ENCODE results near the gene CERS6.

Gene CERS6

DNA sequence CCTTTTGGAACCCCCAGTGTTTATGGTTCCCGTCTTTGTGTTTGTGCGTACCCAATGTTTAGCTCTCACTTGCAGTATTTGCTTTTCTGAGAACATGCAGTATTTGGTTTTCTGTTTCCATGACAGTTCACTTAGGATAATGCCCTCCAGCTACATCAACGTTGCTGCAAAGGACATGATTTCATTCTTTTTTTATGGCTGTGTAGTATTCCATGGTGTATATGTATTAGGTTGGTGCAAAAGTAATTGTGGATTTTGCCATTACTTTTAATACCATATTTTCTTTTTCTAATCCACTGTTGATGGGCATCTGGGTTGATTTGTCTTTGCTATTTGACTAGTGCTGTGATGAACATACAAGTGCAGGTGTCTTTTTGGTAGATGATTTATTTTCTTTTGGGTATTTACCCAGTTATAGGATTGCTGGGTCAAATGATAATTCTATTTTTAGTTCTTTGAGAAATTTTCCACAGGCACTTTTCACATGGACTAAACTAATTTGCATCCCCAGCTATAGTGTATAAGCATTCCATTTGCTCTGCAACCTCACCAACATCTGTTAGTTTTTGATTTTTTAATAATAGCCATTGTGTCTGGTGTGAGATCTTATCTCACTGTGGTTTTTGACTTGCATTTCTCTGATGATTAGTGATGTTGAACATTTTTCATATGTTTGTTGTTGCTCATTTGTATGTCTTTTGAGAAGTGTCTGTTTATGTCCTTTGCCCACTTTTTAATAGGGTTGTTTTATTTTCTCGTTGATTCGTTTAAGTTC, 63.6 kb downstream of the CERS6 start:
- no peaks in the 10 kb centered on the region for H3K27me3 Mint-ChIP-seq
- peaks cover 61% of the 10 kb centered on the region for H3K4me1 Mint-ChIP-seq (ENCODE audit: low read depth)
- H3K9me3 Mint-ChIP-seq (ENCODE audit: low read depth), result no peaks in the 10 kb centered on the region
- peak overlapping the region; percentile 22 for H3K27ac Mint-ChIP-seq
- no peaks in the 10 kb centered on the region for H3K36me3 Mint-ChIP-seq
- H3K4me3 Mint-ChIP-seq, result no peak overlapping the region

DNA sequence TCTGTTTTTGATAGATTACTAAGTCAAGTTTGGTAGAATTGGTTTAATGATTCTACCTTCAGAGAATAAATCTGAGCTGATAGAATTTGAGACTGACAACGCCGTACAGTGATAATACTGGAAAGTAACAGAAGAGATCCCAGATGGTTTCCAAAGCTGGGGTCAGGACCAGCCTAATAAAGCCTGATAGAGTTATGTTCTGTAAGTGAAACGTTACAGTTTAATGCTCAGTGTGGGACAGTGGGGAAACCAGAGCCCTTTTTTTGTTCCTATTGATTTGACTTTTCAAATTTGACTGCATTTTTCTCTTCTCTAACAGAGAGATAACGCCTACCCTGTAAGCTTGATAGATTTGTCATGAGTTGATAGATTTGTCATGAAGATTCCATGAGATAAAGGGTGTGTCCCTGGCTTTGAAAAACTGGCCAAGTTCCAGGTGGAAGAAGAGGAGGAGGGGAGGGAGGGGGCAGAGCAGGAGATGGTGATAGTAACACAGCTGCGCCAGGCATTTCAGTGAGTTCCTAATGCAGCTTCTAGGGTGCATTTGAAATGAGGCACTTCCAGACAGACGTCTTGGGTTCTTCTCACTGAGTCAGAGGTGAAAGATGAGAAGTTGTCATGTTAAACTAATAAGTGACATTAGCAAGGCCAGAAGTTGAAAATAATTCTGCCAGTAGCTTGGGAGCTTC, 65.1 kb downstream of the CERS6 start:
- Mint-ChIP-seq H3K27me3 (no peaks in the 10 kb centered on the region), H3K4me1 (ENCODE audit: low read depth) (peaks cover 59% of the 10 kb centered on the region), H3K36me3 (no peaks in the 10 kb centered on the region), H3K27ac (peak overlapping the region; percentile 55), H3K4me3 (no peak overlapping the region), H3K9me3 (ENCODE audit: low read depth) (no peaks in the 10 kb centered on the region)

DNA sequence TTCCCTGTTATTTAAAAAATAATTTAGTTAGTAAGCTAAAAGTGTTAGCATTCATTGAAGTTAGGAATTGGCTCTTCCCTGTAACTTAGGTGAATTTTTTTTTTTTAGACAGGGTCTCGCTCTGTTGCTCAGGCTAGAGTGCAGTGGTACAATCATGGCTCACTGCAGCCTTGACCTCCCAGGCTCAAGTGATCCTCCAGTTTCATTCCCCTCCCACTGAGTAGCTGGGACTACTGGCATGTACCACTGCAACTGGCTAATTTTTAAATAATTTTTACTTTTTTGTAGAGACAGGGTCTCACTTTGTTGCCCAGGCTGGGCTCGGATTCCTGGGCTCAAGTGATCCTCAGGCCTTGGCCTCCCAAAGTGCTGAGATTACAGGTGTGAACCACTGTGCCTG, 66.4 kb downstream of the CERS6 start:
- no peak overlapping the region for H3K4me3 Mint-ChIP-seq
- no peak overlapping the region for H3K27ac Mint-ChIP-seq
- no peaks in the 10 kb centered on the region for H3K27me3 Mint-ChIP-seq
- no peaks in the 10 kb centered on the region for H3K9me3 Mint-ChIP-seq (ENCODE audit: low read depth)
- no peaks in the 10 kb centered on the region for H3K36me3 Mint-ChIP-seq
- H3K4me1 Mint-ChIP-seq (ENCODE audit: low read depth), result peaks cover 53% of the 10 kb centered on the region

GRCh38 chr2:168524005-168524404, 67.9 kb downstream of the CERS6 start:
- Mint-ChIP-seq H3K27ac (no peak overlapping the region), H3K36me3 (no peaks in the 10 kb centered on the region), H3K4me1 (ENCODE audit: low read depth) (peaks cover 57% of the 10 kb centered on the region), H3K9me3 (ENCODE audit: low read depth) (no peaks in the 10 kb centered on the region), H3K27me3 (no peaks in the 10 kb centered on the region), H3K4me3 (no peak overlapping the region)

- Mint-ChIP-seq H3K4me1 (ENCODE audit: low read depth) (peaks cover 62% of the 10 kb centered on the region), H3K27me3 (no peaks in the 10 kb centered on the region), H3K9me3 (ENCODE audit: low read depth) (no peaks in the 10 kb centered on the region), H3K4me3 (no peak overlapping the region), H3K36me3 (no peaks in the 10 kb centered on the region), H3K27ac (no peak overlapping the region)
These were observed 68.9 kb downstream of the CERS6 start for GRCh38 chr2:168525020-168525419.

GRCh38 chr2:168525716-168526446, 69.8 kb downstream of the CERS6 start:
- Mint-ChIP-seq H3K9me3 (ENCODE audit: low read depth) (no peaks in the 10 kb centered on the region), H3K36me3 (no peaks in the 10 kb centered on the region), H3K27ac (no peak overlapping the region), H3K27me3 (no peaks in the 10 kb centered on the region), H3K4me1 (ENCODE audit: low read depth) (peaks cover 66% of the 10 kb centered on the region), H3K4me3 (no peak overlapping the region)

- Mint-ChIP-seq H3K4me1 (ENCODE audit: low read depth) (peaks cover 66% of the 10 kb centered on the region), H3K9me3 (ENCODE audit: low read depth) (no peaks in the 10 kb centered on the region), H3K27ac (no peak overlapping the region), H3K36me3 (no peaks in the 10 kb centered on the region), H3K27me3 (no peaks in the 10 kb centered on the region), H3K4me3 (no peak overlapping the region)
These were observed 70.6 kb downstream of the CERS6 start for GRCh38 chr2:168526641-168527040.

- H3K4me3 Mint-ChIP-seq, result no peak overlapping the region
- H3K27me3 Mint-ChIP-seq, result no peaks in the 10 kb centered on the region
- H3K9me3 Mint-ChIP-seq (ENCODE audit: low read depth), result no peaks in the 10 kb centered on the region
- H3K4me1 Mint-ChIP-seq (ENCODE audit: low read depth), result peaks cover 65% of the 10 kb centered on the region
- no peak overlapping the region for H3K27ac Mint-ChIP-seq
- peaks cover under 1% of the 10 kb centered on the region for H3K36me3 Mint-ChIP-seq
These were observed 71.9 kb downstream of the CERS6 start for GRCh38 chr2:168528016-168528415.

GRCh38 chr2:168528469-168528868, 72.4 kb downstream of the CERS6 start:
- Mint-ChIP-seq H3K4me3 (no peak overlapping the region), H3K9me3 (ENCODE audit: low read depth) (no peaks in the 10 kb centered on the region), H3K4me1 (ENCODE audit: low read depth) (peaks cover 65% of the 10 kb centered on the region), H3K27me3 (no peaks in the 10 kb centered on the region), H3K36me3 (peaks cover 2% of the 10 kb centered on the region), H3K27ac (no peak overlapping the region)

DNA sequence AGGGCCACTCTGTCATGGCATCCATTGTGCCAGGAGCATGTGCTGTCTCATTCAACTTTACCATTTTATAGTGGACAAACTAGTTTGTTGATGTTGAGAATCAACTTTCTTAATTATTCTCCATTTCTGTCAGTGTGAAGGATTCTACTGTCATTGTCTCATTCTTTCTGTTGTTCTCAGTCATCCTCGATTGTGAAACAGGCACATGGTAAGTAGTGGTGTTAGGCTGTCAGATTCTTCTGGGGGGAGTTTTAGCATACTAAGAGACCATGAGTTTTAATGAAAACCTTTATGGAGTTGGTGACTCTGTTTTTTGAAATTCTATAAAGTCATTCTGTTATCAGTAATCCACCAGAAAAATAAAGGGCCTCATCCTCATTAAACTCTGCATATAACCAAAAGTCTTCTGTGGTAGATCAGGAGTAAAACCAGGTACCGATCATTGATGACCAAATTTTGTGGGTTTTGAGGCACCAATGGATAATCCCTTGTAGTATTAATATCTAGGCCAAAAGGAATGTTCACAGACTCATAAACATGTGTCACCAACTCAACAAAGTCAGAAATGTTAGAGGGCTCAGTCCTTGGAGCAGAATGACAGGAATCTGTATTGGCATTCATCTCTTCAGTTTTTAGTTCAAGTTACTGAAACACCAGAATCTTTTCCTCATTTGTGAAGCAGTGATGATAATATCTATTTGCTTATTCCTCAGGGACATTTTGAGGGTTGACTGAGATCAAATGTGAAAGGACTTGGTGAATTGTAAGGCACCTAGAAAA, 73.2 kb downstream of the CERS6 start:
- H3K27ac Mint-ChIP-seq, result peak overlapping the region; percentile 36
- H3K27me3 Mint-ChIP-seq, result no peaks in the 10 kb centered on the region
- H3K4me3 Mint-ChIP-seq, result no peak overlapping the region
- peaks cover 65% of the 10 kb centered on the region for H3K4me1 Mint-ChIP-seq (ENCODE audit: low read depth)
- H3K9me3 Mint-ChIP-seq (ENCODE audit: low read depth), result no peaks in the 10 kb centered on the region
- H3K36me3 Mint-ChIP-seq, result peaks cover 2% of the 10 kb centered on the region

DNA sequence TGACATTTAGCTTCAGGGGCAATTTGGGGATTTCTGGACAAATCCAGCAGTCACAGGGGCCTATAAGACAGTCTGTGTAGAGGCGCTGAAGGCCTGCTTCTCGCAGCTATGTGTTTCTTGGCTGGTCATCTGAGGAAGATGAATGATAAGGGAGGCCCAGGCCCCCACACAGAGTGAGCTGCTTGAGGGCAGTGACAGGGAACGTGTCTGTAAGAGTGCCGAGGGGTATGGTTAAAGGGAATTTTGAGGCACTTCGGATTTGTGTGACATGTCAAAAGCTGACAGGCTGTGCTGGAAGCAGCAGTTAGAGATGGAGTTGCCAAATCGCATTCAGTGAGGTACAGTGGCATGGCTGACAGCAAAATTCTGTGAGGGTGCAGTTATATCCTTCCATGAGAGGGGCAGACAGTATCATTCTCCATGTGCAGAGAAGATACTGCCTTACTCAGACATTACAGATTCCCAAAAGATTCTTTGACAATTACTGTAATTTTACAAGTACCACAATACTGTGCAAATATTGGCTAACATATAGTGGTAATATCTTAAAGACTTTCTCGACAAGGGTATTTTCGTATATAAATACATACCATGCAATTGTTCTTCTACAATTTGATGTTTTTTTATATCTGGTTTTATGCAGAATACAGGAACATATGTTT, 74.0 kb downstream of the CERS6 start:
- H3K4me3 Mint-ChIP-seq, result no peak overlapping the region
- H3K36me3 Mint-ChIP-seq, result peaks cover 2% of the 10 kb centered on the region
- peaks cover 61% of the 10 kb centered on the region for H3K4me1 Mint-ChIP-seq (ENCODE audit: low read depth)
- no peaks in the 10 kb centered on the region for H3K9me3 Mint-ChIP-seq (ENCODE audit: low read depth)
- no peaks in the 10 kb centered on the region for H3K27me3 Mint-ChIP-seq
- H3K27ac Mint-ChIP-seq, result no peak overlapping the region

- Mint-ChIP-seq H3K27me3 (no peaks in the 10 kb centered on the region), H3K36me3 (peaks cover 5% of the 10 kb centered on the region), H3K27ac (peak overlapping the region; percentile 11), H3K4me1 (ENCODE audit: low read depth) (peaks cover 64% of the 10 kb centered on the region), H3K9me3 (ENCODE audit: low read depth) (no peaks in the 10 kb centered on the region), H3K4me3 (no peak overlapping the region)
These were observed 75.0 kb downstream of the CERS6 start for GRCh38 chr2:168530982-168531622.

DNA sequence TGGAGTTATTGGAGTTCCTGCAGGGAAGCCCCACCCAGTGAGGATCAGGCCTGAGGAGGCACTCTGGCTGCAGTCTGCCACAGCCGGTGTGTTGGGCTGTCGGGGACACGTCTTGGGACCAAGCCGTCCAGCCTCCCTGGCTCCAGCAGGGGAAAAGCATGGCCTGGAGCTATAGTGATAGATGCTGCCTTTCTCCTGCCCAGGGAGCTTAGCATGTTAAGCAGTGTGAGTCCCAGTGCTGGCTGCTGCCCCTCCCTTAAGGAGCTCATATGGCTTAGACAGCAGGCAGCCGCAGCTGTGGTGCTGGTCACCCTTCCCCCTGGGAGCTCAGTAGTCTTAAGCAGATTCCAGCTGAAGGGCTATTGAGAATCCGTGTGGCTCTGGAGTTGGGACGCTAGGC, 78.9 kb downstream of the CERS6 start:
- H3K36me3 Mint-ChIP-seq, result peaks cover 20% of the 10 kb centered on the region
- H3K4me3 Mint-ChIP-seq, result no peak overlapping the region
- H3K9me3 Mint-ChIP-seq (ENCODE audit: low read depth), result peaks cover 6% of the 10 kb centered on the region
- H3K27me3 Mint-ChIP-seq, result no peaks in the 10 kb centered on the region
- peaks cover 73% of the 10 kb centered on the region for H3K4me1 Mint-ChIP-seq (ENCODE audit: low read depth)
- no peak overlapping the region for H3K27ac Mint-ChIP-seq

DNA sequence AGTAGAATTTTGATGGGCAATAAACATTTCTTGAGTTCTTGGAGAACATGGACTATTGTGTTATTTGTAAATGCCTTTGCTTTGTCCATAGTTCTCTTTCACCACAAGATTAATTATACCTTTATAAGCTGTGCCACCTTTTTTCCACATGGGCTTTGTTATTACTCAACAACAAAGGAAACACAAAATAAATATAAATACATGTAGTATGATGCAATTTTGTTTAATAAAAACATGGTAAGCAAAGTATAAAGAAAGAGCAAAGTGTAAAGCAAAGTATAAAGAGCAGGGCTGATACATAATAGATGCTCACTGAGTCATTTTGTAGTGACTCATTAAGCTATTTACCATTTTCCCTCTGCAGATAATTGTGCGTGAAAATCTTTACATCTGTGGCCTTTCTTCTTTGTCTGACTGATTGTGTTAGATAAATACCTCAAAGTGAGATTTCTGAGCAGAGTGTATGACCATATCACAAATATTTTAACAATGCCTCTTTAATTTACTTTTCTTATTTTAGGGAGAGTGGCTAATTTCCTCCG, 80.9 kb downstream of the CERS6 start:
- no peak overlapping the region for H3K4me3 Mint-ChIP-seq
- H3K27me3 Mint-ChIP-seq, result no peaks in the 10 kb centered on the region
- peaks cover 32% of the 10 kb centered on the region for H3K36me3 Mint-ChIP-seq
- H3K4me1 Mint-ChIP-seq (ENCODE audit: low read depth), result peaks cover 63% of the 10 kb centered on the region
- peaks cover 16% of the 10 kb centered on the region for H3K9me3 Mint-ChIP-seq (ENCODE audit: low read depth)
- H3K27ac Mint-ChIP-seq, result peak overlapping the region; percentile 41

Data from activated naive CD8-positive, alpha-beta T cell (primary cell).